ENCODE data around the gene SIVA1. TPM values are rescaled to one million over a fixed set of nuclear protein-coding genes. Genes with fewer than 3 reads are reported as not detected.

The SIVA1 gene
- total RNA-seq, 4 donors from 2014 or later = 189 to 397 (median 203) TPM

- H3K4me1 ChIP-seq = peaks cover 0 to 9% (median 4%) of the 10 kb centered on the region in 4 donors
- no peaks in the 10 kb centered on the region for H3K36me3 ChIP-seq
These were observed 31.2 kb downstream of the SIVA1 start for GRCh38 chr14:104784218-104784568.

GRCh38 chr14:104784846-104785707 is 32.1 kb downstream of the SIVA1 start:
- Histone ChIP-seq H3K27ac (no peak overlapping the region), H3K36me3 (no peaks in the 10 kb centered on the region), H3K9me3 (no peaks in the 10 kb centered on the region), H3K27me3 (no peaks in the 10 kb centered on the region), H3K4me3 (no peak overlapping the region), H3K4me1 (peaks cover 0 to 9% (median 4%) of the 10 kb centered on the region in 4 donors)
- TF ChIP-seq POLR2AphosphoS5 (IDR thresholded peaks at IDR 0.05) = no peak
- TF ChIP-seq POLR2A (IDR thresholded peaks at IDR 0.05) = no peak
- no peak for TF ChIP-seq EP300 (IDR thresholded peaks at IDR 0.05; ENCODE audit: low read depth)
- no peak for TF ChIP-seq CTCF (IDR thresholded peaks at IDR 0.05)
- in situ Hi-C loops (cut with MboI; ENCODE audit: low pct_ligation_motif_present in 1 of 4, low pct_unique_long_range_greater_than_20kb in 1 of 4, low sequenced_read_pairs in 3 of 4) (no loop called here), intact Hi-C loops (cut with DNase I; ENCODE audit: low total_unique reads) (loop anchor here (5.0 kb wide), 1 partner anchor 37 kb away; no protein-coding TSS in a partner anchor)
- WGBS, 2 donors (ENCODE audit: low coverage in 1 of 2) = 80% methylated on average over 36 of the region's 36 CpGs; no CpG with 5 or more reads in 1 of the 2 donors
- no peak for DNase-seq

More at GRCh38 chr14:104784218-104784568, 31.2 kb downstream of the SIVA1 start:
- DNase-seq = no peak
- 87% methylated on average over 5 of the region's 9 CpGs; no CpG with 5 or more reads in 1 of the 2 donors for WGBS, 2 donors (ENCODE audit: low coverage in 1 of 2)
- Histone ChIP-seq H3K27ac (no peak overlapping the region), H3K9me3 (no peaks in the 10 kb centered on the region), H3K27me3 (no peaks in the 10 kb centered on the region), H3K4me3 (no peak overlapping the region)
- in situ Hi-C loops (cut with MboI; ENCODE audit: low pct_ligation_motif_present in 1 of 4, low pct_unique_long_range_greater_than_20kb in 1 of 4, low sequenced_read_pairs in 3 of 4) = no loop called here
- no peak for TF ChIP-seq CTCF (IDR thresholded peaks at IDR 0.05)
- TF ChIP-seq EP300 (IDR thresholded peaks at IDR 0.05; ENCODE audit: low read depth) = no peak
- TF ChIP-seq POLR2AphosphoS5 (IDR thresholded peaks at IDR 0.05) = no peak
- no peak for TF ChIP-seq POLR2A (IDR thresholded peaks at IDR 0.05)
- intact Hi-C loops (cut with DNase I; ENCODE audit: low total_unique reads) = no loop called here

- intact Hi-C loops (cut with DNase I; ENCODE audit: low total_unique reads) = loop anchor here (5.0 kb wide), 1 partner anchor 37 kb away; no protein-coding TSS in a partner anchor
- H3K36me3 ChIP-seq = no peaks in the 10 kb centered on the region
- TF ChIP-seq POLR2AphosphoS5 (IDR thresholded peaks at IDR 0.05) (no peak), CTCF (IDR thresholded peaks at IDR 0.05) (no peak), POLR2A (IDR thresholded peaks at IDR 0.05) (no peak), EP300 (IDR thresholded peaks at IDR 0.05; ENCODE audit: low read depth) (no peak)
- H3K4me1 ChIP-seq = peaks cover 0 to 9% (median 4%) of the 10 kb centered on the region in 4 donors
- H3K27ac ChIP-seq = no peak overlapping the region
- H3K27me3 ChIP-seq = no peaks in the 10 kb centered on the region
- no peak overlapping the region for H3K4me3 ChIP-seq
- in situ Hi-C loops (cut with MboI; ENCODE audit: low pct_ligation_motif_present in 1 of 4, low pct_unique_long_range_greater_than_20kb in 1 of 4, low sequenced_read_pairs in 3 of 4) = no loop called here
- no peaks in the 10 kb centered on the region for H3K9me3 ChIP-seq
- 92% methylated on average over 13 of the region's 13 CpGs; no CpG with 5 or more reads in 1 of the 2 donors for WGBS, 2 donors (ENCODE audit: low coverage in 1 of 2)
- no peak for DNase-seq
These were observed 32.7 kb downstream of the SIVA1 start for GRCh38 chr14:104785708-104786080.

- in situ Hi-C loops (cut with MboI; ENCODE audit: low pct_ligation_motif_present in 1 of 4, low pct_unique_long_range_greater_than_20kb in 1 of 4, low sequenced_read_pairs in 3 of 4) (no loop called here), intact Hi-C loops (cut with DNase I; ENCODE audit: low total_unique reads) (loop anchor here (5.0 kb wide), 1 partner anchor 36 kb away; no protein-coding TSS in a partner anchor)
- no peak for TF ChIP-seq POLR2A (IDR thresholded peaks at IDR 0.05)
- TF ChIP-seq POLR2AphosphoS5 (IDR thresholded peaks at IDR 0.05) = no peak
- TF ChIP-seq EP300 (IDR thresholded peaks at IDR 0.05; ENCODE audit: low read depth) = no peak
- no peak for TF ChIP-seq CTCF (IDR thresholded peaks at IDR 0.05)
- 57% methylated on average over 11 of the region's 14 CpGs; no CpG with 5 or more reads in 1 of the 2 donors for WGBS, 2 donors (ENCODE audit: low coverage in 1 of 2)
- Histone ChIP-seq H3K36me3 (no peaks in the 10 kb centered on the region), H3K4me3 (no peak overlapping the region), H3K9me3 (no peaks in the 10 kb centered on the region), H3K27ac (no peak overlapping the region), H3K27me3 (no peaks in the 10 kb centered on the region), H3K4me1 (peaks cover 0 to 9% (median 4%) of the 10 kb centered on the region in 4 donors)
- DNase-seq = no peak
These were observed 33.2 kb downstream of the SIVA1 start for GRCh38 chr14:104786091-104786586.

Measured in transverse colon (tissue), 4 donors.